ENCODE results near the gene PVALEF.

- TF ChIP-seq CTCF (IDR thresholded peaks at IDR 0.05; ENCODE audit: low read depth, low read length) = no peak
- TF ChIP-seq EZH2phosphoT487 (IDR thresholded peaks at IDR 0.05; ENCODE audit: low read depth) = no peak
Measured at GRCh38 chr17:81152288-81152828, 12.9 kb upstream of the PVALEF start.
